ENCODE data around the gene TSSK2.

- TF ChIP-seq CTCF (conservative IDR thresholded peaks at IDR 0.05; ENCODE audit: low read depth in 2 of 2): no peak
- TF ChIP-seq CREB1 (CRISPR knock-in tag; IDR thresholded peaks at IDR 0.05; ENCODE audit: low read depth): no peak
Measured at GRCh38 chr22:19143967-19144400, 12.9 kb downstream of the TSSK2 start.

Data from GM23338 (cell line).